Neural crest cell (in vitro differentiated cells): ENCODE results near the gene C3orf49. TPM values are rescaled to one million over a fixed set of nuclear protein-coding genes. Genes with fewer than 3 reads are reported as not detected.
A peak's percentile ranks its signal among the peaks of the same experiment; 100 is the strongest.

Experiments used
- DNase-seq: peaks from one replicate; pipeline ENCODE4 v3.0.0; 2021; ENCODE audit warnings: low read depth, mixed read lengths, low spot score
- H3K27ac Mint-ChIP-seq: one replicate; pipeline ENCODE4 v1.8.0; 2021; ENCODE audit warnings: mild to moderate bottlenecking, mixed read lengths; ENCODE audit not compliant: unreplicated experiment
- H3K27me3 Mint-ChIP-seq: 2 replicates; pipeline ENCODE4 v1.8.0; 2021; ENCODE audit warnings: low read depth, mild to moderate bottlenecking, mixed read lengths
- H3K36me3 Mint-ChIP-seq: 2 replicates; pipeline ENCODE4 v1.8.0; 2021; ENCODE audit warnings: low read depth, mild to moderate bottlenecking, mixed read lengths
- H3K4me1 Mint-ChIP-seq: 2 replicates; pipeline ENCODE4 v1.8.0; 2021; ENCODE audit warnings: mixed read lengths
- H3K4me3 Mint-ChIP-seq: one replicate; pipeline ENCODE4 v1.8.0; 2021; ENCODE audit warnings: mild to moderate bottlenecking, mixed read lengths
- H3K9me3 Mint-ChIP-seq: 2 replicates; pipeline ENCODE4 v1.8.0; 2021; ENCODE audit warnings: mixed read lengths
- CTCF ChIP-seq: fragments of 200-600 bp; sonication (generic); conservative IDR thresholded peaks from 2 replicates; pipeline ENCODE4 v1.5.0; 2021; ENCODE audit warnings: antibody characterized with exemption, mild to moderate bottlenecking
- long read RNA-seq: library from polyadenylated mRNA; unstranded; transcript quantifications from one replicate; pipeline ENCODE4 v2.0.0, GENCODE V29; 2020
- total RNA-seq: library from RNA; stranded (reverse); gene quantifications from 2 replicates; pipeline ENCODE4 v1.2.1, GENCODE V29; 2021

The C3orf49 gene, protein sequence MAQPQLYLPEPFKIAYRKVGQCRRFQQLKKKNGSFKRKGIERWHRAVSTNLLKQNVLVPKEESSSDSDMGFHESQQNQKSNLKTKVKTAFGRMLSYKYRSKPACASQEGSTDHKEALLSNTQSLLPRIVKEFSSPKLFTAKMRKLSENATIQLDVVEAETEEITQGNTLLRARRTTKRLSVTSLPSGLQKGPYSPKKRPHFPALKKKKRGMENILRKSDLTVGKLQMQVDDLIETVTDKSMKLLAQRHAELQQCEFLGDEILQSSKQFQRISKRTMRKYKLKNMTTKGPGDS
- not detected in 2 replicates for total RNA-seq
- long read RNA-seq = 0 reads

GRCh38 chr3:63819151-63819398 lies at the start of gene C3orf49:
Gene C3orf49, plus strand, starts transcription at chr3:63819299. Its CDS starts 173 bp downstream, at chr3:63819472.
- TF ChIP-seq CTCF = no peak
- Mint-ChIP-seq H3K27ac (no peak within 1 kb of the TSS), H3K9me3 (no peaks in the 10 kb centered on the region), H3K4me1 (peaks cover 15% of the 10 kb centered on the region), H3K36me3 (peaks cover 3% of the 10 kb centered on the region), H3K27me3 (peaks cover 3% of the 10 kb centered on the region), H3K4me3 (no peak within 1 kb of the TSS)
- DNase-seq = no peak

- Mint-ChIP-seq H3K27me3 (peaks cover 3% of the 10 kb centered on the region), H3K4me3 (no peak overlapping the region), H3K27ac (no peak overlapping the region), H3K4me1 (no peaks in the 10 kb centered on the region), H3K36me3 (no peaks in the 10 kb centered on the region), H3K9me3 (no peaks in the 10 kb centered on the region)
- TF ChIP-seq CTCF = no peak
- no peak for DNase-seq
Observed at GRCh38 chr3:63774781-63775180, 44.3 kb upstream of the C3orf49 start.

GRCh38 chr3:63779227-63779626 lies 39.9 kb upstream of the C3orf49 start:
- Mint-ChIP-seq H3K27me3 (no peaks in the 10 kb centered on the region), H3K4me3 (no peak overlapping the region), H3K27ac (no peak overlapping the region), H3K36me3 (no peaks in the 10 kb centered on the region), H3K9me3 (no peaks in the 10 kb centered on the region), H3K4me1 (peaks cover 16% of the 10 kb centered on the region)
- no peak for DNase-seq
- TF ChIP-seq CTCF = no peak

DNA sequence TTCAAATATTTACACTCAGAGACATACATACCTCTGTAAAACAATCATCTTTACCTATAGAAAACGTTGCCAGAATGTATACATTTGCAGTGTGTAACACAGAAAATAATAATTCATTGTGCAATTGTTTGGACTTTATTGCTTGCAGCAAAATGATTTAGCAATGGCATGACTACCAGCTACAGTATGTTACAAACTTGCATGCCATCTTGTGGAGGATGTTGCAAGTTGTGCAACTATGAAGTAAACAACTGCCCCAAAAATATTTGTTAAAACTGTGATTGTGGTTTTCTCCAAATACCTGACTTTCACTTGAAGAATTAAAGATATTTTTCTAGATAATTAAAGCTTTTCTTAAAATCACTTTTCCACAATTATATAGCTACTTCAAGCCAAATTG lies 27.1 kb upstream of the C3orf49 start:
- DNase-seq = no peak
- Mint-ChIP-seq H3K4me1 (no peaks in the 10 kb centered on the region), H3K9me3 (no peaks in the 10 kb centered on the region), H3K27ac (no peak overlapping the region), H3K36me3 (no peaks in the 10 kb centered on the region), H3K27me3 (no peaks in the 10 kb centered on the region), H3K4me3 (no peak overlapping the region)
- TF ChIP-seq CTCF = peak; percentile 60

DNA sequence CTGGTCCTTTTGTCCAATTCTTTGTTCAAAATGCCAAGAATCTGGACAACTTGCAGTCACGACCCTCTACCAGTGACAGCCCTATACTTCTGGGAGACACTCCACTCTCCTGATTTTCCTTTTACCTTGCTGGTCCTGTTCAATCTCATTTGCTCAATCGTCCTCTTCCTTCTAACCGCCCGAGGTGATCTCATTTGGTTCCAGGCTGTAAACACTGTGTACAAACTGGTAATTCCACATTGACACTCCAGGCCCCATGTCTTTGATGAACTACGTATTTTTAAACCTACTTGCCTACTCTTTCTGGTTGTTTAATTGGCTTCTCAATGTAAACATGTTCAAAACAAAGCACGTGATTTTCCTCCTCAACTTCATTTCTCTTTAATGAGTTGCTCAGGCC lies 23.7 kb upstream of the C3orf49 start:
- Mint-ChIP-seq H3K36me3 (no peaks in the 10 kb centered on the region), H3K9me3 (no peaks in the 10 kb centered on the region), H3K27me3 (no peaks in the 10 kb centered on the region), H3K4me1 (peaks cover 6% of the 10 kb centered on the region), H3K27ac (no peak overlapping the region), H3K4me3 (no peak overlapping the region)
- DNase-seq = no peak
- no peak for TF ChIP-seq CTCF
